PC-9 (cell line): ENCODE measurements around the gene SORCS2.

ENCODE experiments used
- EZH2 ChIP-seq: fragments of 200-600 bp; sonication (generic); IDR thresholded peaks from 2 replicates; pipeline ENCODE4 v1.8.0; 2017; ENCODE audit warnings: antibody characterized with exemption, low read depth
- TF ChIP-seq, protein P1 (sequence below): fragments of 200-600 bp; sonication (generic); conservative IDR thresholded peaks from 2 replicates; pipeline ENCODE4 v1.6.1; 2017; ENCODE audit warnings: mixed run types, antibody characterized with exemption, mild to moderate bottlenecking, moderate library complexity

DNA sequence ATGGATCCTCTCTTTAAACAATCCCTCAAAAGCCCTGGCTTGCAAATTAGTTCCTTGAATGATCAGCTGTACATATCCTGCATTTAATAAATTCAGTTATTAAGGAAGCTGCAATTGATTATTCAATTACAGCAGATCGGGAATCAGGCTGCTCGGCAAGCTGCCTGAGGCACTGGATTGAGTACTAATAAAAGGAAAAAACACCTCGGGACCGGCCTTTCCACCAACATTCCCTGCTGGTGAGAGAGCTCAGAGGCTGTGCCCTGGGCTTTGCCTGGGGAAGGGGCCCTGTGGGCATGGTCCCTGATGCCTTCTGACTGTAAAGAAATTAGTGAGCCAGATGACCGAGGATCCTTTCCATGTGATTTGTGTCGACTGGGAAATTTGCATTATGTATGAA, 69.2 kb downstream of the SORCS2 start:
- TF ChIP-seq, protein P1, sequence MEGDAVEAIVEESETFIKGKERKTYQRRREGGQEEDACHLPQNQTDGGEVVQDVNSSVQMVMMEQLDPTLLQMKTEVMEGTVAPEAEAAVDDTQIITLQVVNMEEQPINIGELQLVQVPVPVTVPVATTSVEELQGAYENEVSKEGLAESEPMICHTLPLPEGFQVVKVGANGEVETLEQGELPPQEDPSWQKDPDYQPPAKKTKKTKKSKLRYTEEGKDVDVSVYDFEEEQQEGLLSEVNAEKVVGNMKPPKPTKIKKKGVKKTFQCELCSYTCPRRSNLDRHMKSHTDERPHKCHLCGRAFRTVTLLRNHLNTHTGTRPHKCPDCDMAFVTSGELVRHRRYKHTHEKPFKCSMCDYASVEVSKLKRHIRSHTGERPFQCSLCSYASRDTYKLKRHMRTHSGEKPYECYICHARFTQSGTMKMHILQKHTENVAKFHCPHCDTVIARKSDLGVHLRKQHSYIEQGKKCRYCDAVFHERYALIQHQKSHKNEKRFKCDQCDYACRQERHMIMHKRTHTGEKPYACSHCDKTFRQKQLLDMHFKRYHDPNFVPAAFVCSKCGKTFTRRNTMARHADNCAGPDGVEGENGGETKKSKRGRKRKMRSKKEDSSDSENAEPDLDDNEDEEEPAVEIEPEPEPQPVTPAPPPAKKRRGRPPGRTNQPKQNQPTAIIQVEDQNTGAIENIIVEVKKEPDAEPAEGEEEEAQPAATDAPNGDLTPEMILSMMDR: no peak
- TF ChIP-seq EZH2: no peak
